GM23338 (cell line): ENCODE data around the gene EPGN.

Experiments used
- EZH2phosphoT487 ChIP-seq: fragments of 200-600 bp; sonication (generic); IDR thresholded peaks from one replicate; pipeline ENCODE4 v1.8.1; 2018; ENCODE audit warnings: antibody characterized with exemption; ENCODE audit not compliant: unreplicated experiment
- JUNB ChIP-seq: IDR thresholded peaks from one replicate; pipeline ENCODE4 v1.6.1; 2016; ENCODE audit warnings: antibody characterized with exemption; ENCODE audit not compliant: unreplicated experiment

- no peak for TF ChIP-seq EZH2phosphoT487
- TF ChIP-seq JUNB: no peak
These were observed 57.5 kb downstream of the EPGN start for GRCh38 chr4:74365761-74366160.
